A549 (cell line): ENCODE results near the gene PPP1R1B.

Experiments used
- BHLHE40 ChIP-seq: IDR thresholded peaks from 2 replicates; pipeline ENCODE4 v1.6.1; 2012; ENCODE audit warnings: low read depth, low read length, inconsistent platforms
- EP300 ChIP-seq, 2 experiments: fragments of >200 bp; sonication (Bioruptor Twin); formaldehyde crosslinking; IDR thresholded peaks; 2 replicates in 1 of 2; 3 replicates in 1 of 2; pipeline ENCODE4 v1.6.1; 2016 to 2017
- RFX5 ChIP-seq: fragments of 450-650 bp; IDR thresholded peaks from 2 replicates; pipeline ENCODE4 v1.7.1; 2014; ENCODE audit warnings: antibody characterized with exemption, mild to moderate bottlenecking, moderate library complexity
- TF ChIP-seq, protein P1 (sequence below): fragments of >200 bp; sonication (Bioruptor Twin); formaldehyde crosslinking; IDR thresholded peaks from 3 replicates; pipeline ENCODE4 v1.5.1; 2016
- TF ChIP-seq, protein P2 (sequence below): fragments of 200-600 bp; sonication (generic); IDR thresholded peaks from 2 replicates; pipeline ENCODE4 v1.6.1; 2016; ENCODE audit warnings: antibody characterized with exemption, mild to moderate bottlenecking, moderate library complexity

GRCh38 chr17:39618956-39619785 lies 7.6 kb upstream of the PPP1R1B start:
- TF ChIP-seq, protein P1, sequence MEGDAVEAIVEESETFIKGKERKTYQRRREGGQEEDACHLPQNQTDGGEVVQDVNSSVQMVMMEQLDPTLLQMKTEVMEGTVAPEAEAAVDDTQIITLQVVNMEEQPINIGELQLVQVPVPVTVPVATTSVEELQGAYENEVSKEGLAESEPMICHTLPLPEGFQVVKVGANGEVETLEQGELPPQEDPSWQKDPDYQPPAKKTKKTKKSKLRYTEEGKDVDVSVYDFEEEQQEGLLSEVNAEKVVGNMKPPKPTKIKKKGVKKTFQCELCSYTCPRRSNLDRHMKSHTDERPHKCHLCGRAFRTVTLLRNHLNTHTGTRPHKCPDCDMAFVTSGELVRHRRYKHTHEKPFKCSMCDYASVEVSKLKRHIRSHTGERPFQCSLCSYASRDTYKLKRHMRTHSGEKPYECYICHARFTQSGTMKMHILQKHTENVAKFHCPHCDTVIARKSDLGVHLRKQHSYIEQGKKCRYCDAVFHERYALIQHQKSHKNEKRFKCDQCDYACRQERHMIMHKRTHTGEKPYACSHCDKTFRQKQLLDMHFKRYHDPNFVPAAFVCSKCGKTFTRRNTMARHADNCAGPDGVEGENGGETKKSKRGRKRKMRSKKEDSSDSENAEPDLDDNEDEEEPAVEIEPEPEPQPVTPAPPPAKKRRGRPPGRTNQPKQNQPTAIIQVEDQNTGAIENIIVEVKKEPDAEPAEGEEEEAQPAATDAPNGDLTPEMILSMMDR: no peak
- TF ChIP-seq RFX5 (no peak), BHLHE40 (no peak), EP300 (IDR thresholded peaks at IDR 0.05) (no peak)
- TF ChIP-seq, protein P2, sequence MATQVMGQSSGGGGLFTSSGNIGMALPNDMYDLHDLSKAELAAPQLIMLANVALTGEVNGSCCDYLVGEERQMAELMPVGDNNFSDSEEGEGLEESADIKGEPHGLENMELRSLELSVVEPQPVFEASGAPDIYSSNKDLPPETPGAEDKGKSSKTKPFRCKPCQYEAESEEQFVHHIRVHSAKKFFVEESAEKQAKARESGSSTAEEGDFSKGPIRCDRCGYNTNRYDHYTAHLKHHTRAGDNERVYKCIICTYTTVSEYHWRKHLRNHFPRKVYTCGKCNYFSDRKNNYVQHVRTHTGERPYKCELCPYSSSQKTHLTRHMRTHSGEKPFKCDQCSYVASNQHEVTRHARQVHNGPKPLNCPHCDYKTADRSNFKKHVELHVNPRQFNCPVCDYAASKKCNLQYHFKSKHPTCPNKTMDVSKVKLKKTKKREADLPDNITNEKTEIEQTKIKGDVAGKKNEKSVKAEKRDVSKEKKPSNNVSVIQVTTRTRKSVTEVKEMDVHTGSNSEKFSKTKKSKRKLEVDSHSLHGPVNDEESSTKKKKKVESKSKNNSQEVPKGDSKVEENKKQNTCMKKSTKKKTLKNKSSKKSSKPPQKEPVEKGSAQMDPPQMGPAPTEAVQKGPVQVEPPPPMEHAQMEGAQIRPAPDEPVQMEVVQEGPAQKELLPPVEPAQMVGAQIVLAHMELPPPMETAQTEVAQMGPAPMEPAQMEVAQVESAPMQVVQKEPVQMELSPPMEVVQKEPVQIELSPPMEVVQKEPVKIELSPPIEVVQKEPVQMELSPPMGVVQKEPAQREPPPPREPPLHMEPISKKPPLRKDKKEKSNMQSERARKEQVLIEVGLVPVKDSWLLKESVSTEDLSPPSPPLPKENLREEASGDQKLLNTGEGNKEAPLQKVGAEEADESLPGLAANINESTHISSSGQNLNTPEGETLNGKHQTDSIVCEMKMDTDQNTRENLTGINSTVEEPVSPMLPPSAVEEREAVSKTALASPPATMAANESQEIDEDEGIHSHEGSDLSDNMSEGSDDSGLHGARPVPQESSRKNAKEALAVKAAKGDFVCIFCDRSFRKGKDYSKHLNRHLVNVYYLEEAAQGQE: no peak
